ENCODE data around the gene GLMN.

DNA sequence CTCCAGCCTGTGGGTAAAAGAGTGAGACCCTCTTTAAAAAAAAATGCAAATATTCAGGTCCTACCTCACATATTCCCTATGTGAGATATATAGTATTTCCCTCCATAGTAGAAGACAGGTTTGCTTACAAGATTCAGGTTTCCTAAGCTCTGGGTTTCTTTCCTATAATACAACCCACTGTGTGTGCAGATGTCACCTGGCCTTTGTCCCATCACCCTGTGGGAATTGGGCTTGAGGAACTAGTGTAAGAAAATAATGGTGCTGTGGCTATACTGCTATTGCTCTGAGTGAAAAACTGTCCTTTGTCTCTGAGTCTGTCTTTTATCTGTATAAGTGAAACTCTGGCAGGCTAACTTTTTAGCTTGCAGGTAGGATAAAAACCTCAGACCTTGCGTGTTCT lies 68.1 kb downstream of the GLMN start:
- TF ChIP-seq POLR2A (IDR thresholded peaks at IDR 0.05) (no peak), CTCF (IDR thresholded peaks at IDR 0.05) (no peak), POLR2AphosphoS5 (IDR thresholded peaks at IDR 0.05) (no peak), EP300 (IDR thresholded peaks at IDR 0.05) (no peak)

Measured in stomach (tissue), 4 donors.